ENCODE results near the gene RAPGEF1. TPM values are rescaled to one million over a fixed set of nuclear protein-coding genes. Genes with fewer than 3 reads are reported as not detected.

Gene RAPGEF1
- total RNA-seq, 1 experiment from 2014 or later, result 47.1 TPM

- no peak for DNase-seq
- Histone ChIP-seq H3K4me3 (ENCODE audit: insufficient read depth, low read depth, low read length) (no peak overlapping the region), H3K36me3 (replicated peaks; ENCODE audit: control insufficient read depth, insufficient read depth, low read length) (no peaks in the 10 kb centered on the region), H3K27me3 (ENCODE audit: control insufficient read depth, insufficient read depth, low read length) (no peaks in the 10 kb centered on the region)
Observed at GRCh38 chr9:131740898-131741297, 1.0 kb upstream of the RAPGEF1 start.

DNA sequence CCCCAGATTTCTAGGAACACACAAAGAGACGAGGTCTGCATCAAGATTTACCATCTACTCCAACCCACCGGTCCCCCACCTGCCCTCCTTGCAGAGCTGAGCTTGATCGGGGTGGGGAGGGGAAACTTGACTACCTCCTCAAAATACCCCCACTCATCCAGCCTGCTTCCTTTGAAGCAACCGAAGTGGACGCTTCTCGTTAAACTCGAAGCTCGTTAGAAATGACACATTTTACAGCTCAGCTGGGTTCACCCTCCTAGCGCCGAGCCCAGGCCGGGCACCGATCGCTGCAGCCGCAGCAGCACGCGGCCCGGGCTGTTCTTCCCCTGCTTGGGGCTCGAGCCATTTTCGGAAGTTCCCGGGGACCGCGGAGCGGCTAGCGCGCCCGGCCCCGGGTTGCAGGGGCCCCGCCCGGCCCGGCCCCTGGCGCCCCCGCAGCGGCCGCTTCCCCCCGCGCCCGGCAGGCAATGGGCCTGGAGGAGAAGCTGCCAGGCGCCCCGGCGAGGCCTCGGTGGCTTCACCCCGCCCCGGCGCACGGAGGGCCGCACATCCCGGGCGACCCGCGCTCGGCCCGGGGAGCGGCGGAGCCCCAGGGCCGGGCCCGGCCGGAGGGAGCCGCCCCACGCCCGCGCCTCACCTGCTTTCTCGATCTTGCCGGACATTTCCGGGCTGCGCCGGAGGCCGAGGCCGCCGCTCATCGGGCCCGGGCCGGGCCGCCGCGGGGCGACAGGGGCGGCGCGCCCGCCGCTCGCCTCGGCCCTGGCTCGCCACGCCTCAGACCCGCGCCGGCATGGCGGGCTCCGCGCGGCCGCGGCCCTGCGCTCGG, 530 bp downstream of the RAPGEF1 start:
- DNase-seq, result peak; percentile 90
- H3K27me3 ChIP-seq (ENCODE audit: control insufficient read depth, insufficient read depth, low read length), result no peaks in the 10 kb centered on the region
- no peaks in the 10 kb centered on the region; the same call in 1 of the 2 replicates for H3K36me3 ChIP-seq (replicated peaks; ENCODE audit: control insufficient read depth, insufficient read depth, low read length)
- H3K4me3 ChIP-seq (ENCODE audit: insufficient read depth, low read depth, low read length), result peak overlapping the region; percentile 63

DNA sequence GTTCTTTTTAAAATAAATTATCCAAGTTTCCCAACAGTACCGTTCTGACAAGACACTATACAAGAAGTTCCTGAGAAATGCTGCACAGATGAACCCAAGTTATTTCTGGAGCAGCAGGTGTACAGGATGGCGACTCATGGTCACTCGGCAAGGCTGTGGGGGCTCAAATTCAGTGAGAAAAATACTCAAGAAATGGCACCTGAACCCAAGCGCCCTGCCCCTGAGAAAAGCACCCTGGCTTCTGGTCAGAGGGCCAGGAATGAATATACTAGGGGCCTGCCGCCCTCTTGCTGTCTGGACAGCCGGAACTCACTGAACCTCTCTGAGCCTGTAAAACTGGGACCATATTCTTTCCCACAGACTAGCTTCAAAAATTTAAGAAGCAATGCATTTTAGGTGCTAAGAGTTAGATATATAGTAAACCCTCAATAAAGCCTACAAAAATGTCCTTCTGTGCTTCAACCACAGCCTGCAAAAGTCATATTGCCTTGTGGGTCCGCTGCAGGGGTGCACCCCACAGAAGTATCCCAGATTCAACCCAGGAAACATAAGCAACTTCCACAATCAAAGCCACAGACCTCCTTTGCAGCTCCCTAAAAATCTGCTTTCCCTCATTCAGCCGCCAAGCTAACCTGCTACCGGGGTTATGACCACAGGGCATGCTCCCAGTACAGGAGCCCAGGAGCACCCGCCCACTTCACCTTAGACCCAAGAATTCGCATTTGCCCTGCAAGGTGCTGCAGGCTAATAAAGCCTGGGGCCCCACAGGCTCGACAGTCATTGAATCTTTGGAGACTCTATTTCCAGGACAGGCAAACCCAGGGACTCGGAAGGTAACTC, 1.4 kb downstream of the RAPGEF1 start:
- H3K4me3 ChIP-seq (ENCODE audit: insufficient read depth, low read depth, low read length), result peak overlapping the region; percentile 63
- peak; percentile 84 for DNase-seq
- no peaks in the 10 kb centered on the region; the same call in 1 of the 2 replicates for H3K36me3 ChIP-seq (replicated peaks; ENCODE audit: control insufficient read depth, insufficient read depth, low read length)
- no peaks in the 10 kb centered on the region for H3K27me3 ChIP-seq (ENCODE audit: control insufficient read depth, insufficient read depth, low read length)

GRCh38 chr9:131737426-131737825, 2.5 kb downstream of the RAPGEF1 start:
- no peaks in the 10 kb centered on the region for H3K27me3 ChIP-seq (ENCODE audit: control insufficient read depth, insufficient read depth, low read length)
- H3K4me3 ChIP-seq (ENCODE audit: insufficient read depth, low read depth, low read length), result no peak overlapping the region
- H3K36me3 ChIP-seq (replicated peaks; ENCODE audit: control insufficient read depth, insufficient read depth, low read length), result no peaks in the 10 kb centered on the region; the same call in 1 of the 2 replicates
- DNase-seq, result no peak

- Histone ChIP-seq H3K4me3 (ENCODE audit: insufficient read depth, low read depth, low read length) (no peak overlapping the region), H3K27me3 (ENCODE audit: control insufficient read depth, insufficient read depth, low read length) (no peaks in the 10 kb centered on the region), H3K36me3 (replicated peaks; ENCODE audit: control insufficient read depth, insufficient read depth, low read length) (no peaks in the 10 kb centered on the region; the same call in 1 of the 2 replicates)
- DNase-seq, result no peak
Observed at GRCh38 chr9:131736431-131736830, 3.4 kb downstream of the RAPGEF1 start.

GRCh38 chr9:131735238-131736128, 4.4 kb downstream of the RAPGEF1 start:
- DNase-seq, result no peak
- Histone ChIP-seq H3K4me3 (ENCODE audit: insufficient read depth, low read depth, low read length) (no peak overlapping the region), H3K27me3 (ENCODE audit: control insufficient read depth, insufficient read depth, low read length) (no peaks in the 10 kb centered on the region), H3K36me3 (replicated peaks; ENCODE audit: control insufficient read depth, insufficient read depth, low read length) (no peaks in the 10 kb centered on the region; the same call in 1 of the 2 replicates)

GRCh38 chr9:131734781-131735180, 5.1 kb downstream of the RAPGEF1 start:
- no peak for DNase-seq
- Histone ChIP-seq H3K27me3 (ENCODE audit: control insufficient read depth, insufficient read depth, low read length) (no peaks in the 10 kb centered on the region), H3K36me3 (replicated peaks; ENCODE audit: control insufficient read depth, insufficient read depth, low read length) (no peaks in the 10 kb centered on the region; the same call in 1 of the 2 replicates), H3K4me3 (ENCODE audit: insufficient read depth, low read depth, low read length) (no peak overlapping the region)

GRCh38 chr9:131734165-131734610, 5.7 kb downstream of the RAPGEF1 start:
- Histone ChIP-seq H3K27me3 (ENCODE audit: control insufficient read depth, insufficient read depth, low read length) (no peaks in the 10 kb centered on the region), H3K4me3 (ENCODE audit: insufficient read depth, low read depth, low read length) (no peak overlapping the region), H3K36me3 (replicated peaks; ENCODE audit: control insufficient read depth, insufficient read depth, low read length) (no peaks in the 10 kb centered on the region; the same call in 1 of the 2 replicates)
- DNase-seq, result no peak

GRCh38 chr9:131733541-131734061, 6.3 kb downstream of the RAPGEF1 start:
- Histone ChIP-seq H3K4me3 (ENCODE audit: insufficient read depth, low read depth, low read length) (no peak overlapping the region), H3K27me3 (ENCODE audit: control insufficient read depth, insufficient read depth, low read length) (no peaks in the 10 kb centered on the region), H3K36me3 (replicated peaks; ENCODE audit: control insufficient read depth, insufficient read depth, low read length) (no peaks in the 10 kb centered on the region; the same call in 1 of the 2 replicates)
- peak; percentile 64 for DNase-seq

DNA sequence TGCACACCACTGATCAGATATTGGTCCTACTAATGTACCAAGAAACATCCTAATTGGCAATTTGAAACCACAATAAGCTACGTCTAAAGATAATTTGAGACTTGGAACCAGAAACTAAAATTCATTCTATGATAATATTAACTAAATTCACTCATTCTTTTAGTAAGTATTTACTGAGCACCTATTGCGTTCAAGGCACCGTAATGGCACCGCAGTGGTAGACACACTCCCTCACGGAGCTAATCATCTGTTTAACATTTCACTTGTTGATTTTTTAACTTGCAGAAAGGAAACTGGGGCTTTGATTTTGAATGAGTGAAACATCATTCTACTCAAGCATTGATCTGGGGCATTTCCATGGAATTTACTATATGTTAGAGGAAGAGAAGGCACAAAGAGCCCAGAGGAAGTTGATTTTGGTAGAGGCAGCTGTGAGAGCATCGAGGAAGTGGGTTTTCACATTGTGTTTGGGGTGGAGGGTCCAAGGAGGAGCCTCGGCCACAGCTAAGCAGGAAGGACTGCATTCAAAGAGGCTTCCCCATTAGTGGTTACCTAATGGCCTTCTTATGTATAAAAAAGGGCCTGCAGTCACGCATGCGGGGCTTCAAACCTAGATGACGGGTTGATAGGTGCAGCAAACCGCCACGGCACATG, 7.1 kb downstream of the RAPGEF1 start:
- Histone ChIP-seq H3K36me3 (replicated peaks; ENCODE audit: control insufficient read depth, insufficient read depth, low read length) (no peaks in the 10 kb centered on the region; the same call in 1 of the 2 replicates), H3K27me3 (ENCODE audit: control insufficient read depth, insufficient read depth, low read length) (no peaks in the 10 kb centered on the region), H3K4me3 (ENCODE audit: insufficient read depth, low read depth, low read length) (no peak overlapping the region)
- DNase-seq, result no peak

- Histone ChIP-seq H3K36me3 (replicated peaks; ENCODE audit: control insufficient read depth, insufficient read depth, low read length) (no peaks in the 10 kb centered on the region; the same call in 1 of the 2 replicates), H3K27me3 (ENCODE audit: control insufficient read depth, insufficient read depth, low read length) (no peaks in the 10 kb centered on the region), H3K4me3 (ENCODE audit: insufficient read depth, low read depth, low read length) (no peak overlapping the region)
- no peak for DNase-seq
Observed at GRCh38 chr9:131732061-131732526, 7.8 kb downstream of the RAPGEF1 start.

- Histone ChIP-seq H3K4me3 (ENCODE audit: insufficient read depth, low read depth, low read length) (no peak overlapping the region), H3K27me3 (ENCODE audit: control insufficient read depth, insufficient read depth, low read length) (no peaks in the 10 kb centered on the region), H3K36me3 (replicated peaks; ENCODE audit: control insufficient read depth, insufficient read depth, low read length) (no peaks in the 10 kb centered on the region; the same call in 1 of the 2 replicates)
- DNase-seq, result no peak
Observed at GRCh38 chr9:131731644-131732043, 8.2 kb downstream of the RAPGEF1 start.

DNA sequence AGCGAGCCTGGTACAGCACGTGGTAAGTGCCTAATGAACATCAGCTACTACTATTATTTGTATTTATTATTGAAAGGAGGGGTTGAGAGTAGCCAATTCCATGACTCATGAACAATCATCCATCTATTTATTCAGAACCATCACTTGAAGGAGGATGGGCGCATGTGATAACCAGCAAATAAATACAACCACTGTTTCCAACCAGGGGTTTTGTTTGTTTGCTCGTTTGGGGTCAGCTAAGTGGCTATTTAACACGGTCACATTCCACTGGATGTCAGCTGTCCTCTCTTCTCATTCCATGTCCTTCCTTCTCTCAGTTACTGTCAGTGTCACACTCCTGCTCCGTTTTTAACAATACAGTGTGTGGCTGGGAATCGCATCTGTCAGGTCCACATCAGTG, 8.6 kb downstream of the RAPGEF1 start:
- Histone ChIP-seq H3K27me3 (ENCODE audit: control insufficient read depth, insufficient read depth, low read length) (no peaks in the 10 kb centered on the region), H3K4me3 (ENCODE audit: insufficient read depth, low read depth, low read length) (no peak overlapping the region), H3K36me3 (replicated peaks; ENCODE audit: control insufficient read depth, insufficient read depth, low read length) (no peaks in the 10 kb centered on the region; the same call in 1 of the 2 replicates)
- no peak for DNase-seq

Measured in H7 (cell line).